ENCODE results near the gene CCR8.
"Not testable (repeated sequence)": the region's sequence is repeated elsewhere in the genome, so short reads cannot be mapped to it uniquely, and the experiment has no call there.

The CCR8 gene

GRCh38 chr3:39351134-39351533 is 21.6 kb downstream of the CCR8 start:
- DNase-seq, result not testable (repeated sequence)

GRCh38 chr3:39353168-39353927 is 23.8 kb downstream of the CCR8 start:
- DNase-seq, result not testable (repeated sequence)

GRCh38 chr3:39358333-39358732 is 28.8 kb downstream of the CCR8 start:
- DNase-seq, result no peak

- DNase-seq, result peak; percentile 83
These were observed 31.9 kb downstream of the CCR8 start for GRCh38 chr3:39361252-39361927.

GRCh38 chr3:39362192-39362591 is 32.7 kb downstream of the CCR8 start:
- no peak for DNase-seq

GRCh38 chr3:39362812-39363211 is 33.3 kb downstream of the CCR8 start:
- no peak for DNase-seq

GRCh38 chr3:39370450-39370849 is 40.9 kb downstream of the CCR8 start:
- not testable (repeated sequence) for DNase-seq

- no peak for DNase-seq
These were observed 43.3 kb downstream of the CCR8 start for GRCh38 chr3:39372833-39373232.

GRCh38 chr3:39376959-39377634 is 47.6 kb downstream of the CCR8 start:
- no peak for DNase-seq

- DNase-seq, result peak; percentile 83
These were observed 48.6 kb downstream of the CCR8 start for GRCh38 chr3:39378088-39378487.

- no peak for DNase-seq
These were observed 49.7 kb downstream of the CCR8 start for GRCh38 chr3:39378957-39379777.

GRCh38 chr3:39379778-39380155 is 50.3 kb downstream of the CCR8 start:
- no peak for DNase-seq

GRCh38 chr3:39381432-39381831 is 51.9 kb downstream of the CCR8 start:
- DNase-seq, result no peak

All from activated effector memory CD4-positive, alpha-beta T cell treated with anti-CD3 and anti-CD28 coated beads, Interleukin-2, amount 50 U/mL, for 16 hours (primary cell).